ENCODE measurements around the gene PRKAR2B. TPM values are rescaled to one million over a fixed set of nuclear protein-coding genes. Genes with fewer than 3 reads are reported as not detected.
A peak's percentile ranks its signal among the peaks of the same experiment; 100 is the strongest.

The PRKAR2B gene
- polyA plus RNA-seq, 1 of the 3 experiments (the other 2 are of a cell fraction): 17.3 TPM

GRCh38 chr7:107167483-107168232 is 123.2 kb downstream of the PRKAR2B start:
- peaks cover 28% of the 10 kb centered on the region for H3K79me2 ChIP-seq (ENCODE audit: insufficient read depth)
- H3K4me1 ChIP-seq (ENCODE audit: control insufficient read depth in 1 of 2, insufficient read depth in 2 of 2, low read depth in 1 of 2, low read length in 1 of 2): peaks cover 2 to 13% of the 10 kb centered on the region in 2 experiments; a peak in 2 of 4 replicates
- peak overlapping the region; percentile 97 to 98 for H3K27ac ChIP-seq (ENCODE audit: low read depth in 2 of 2, low read length in 1 of 2)
- H3K4me2 ChIP-seq: peak overlapping the region; percentile 97
- no peaks in the 10 kb centered on the region for H3K27me3 ChIP-seq (ENCODE audit: insufficient read depth)
- DNase-seq: peak; percentile 52
- ChIA-PET POLR2A (interaction anchor here (0.6 to 3.2 kb wide), 6 partner anchors 20 to 1110 kb away, joined by 3 to 19 read pairs (median 4); partner anchors contain the start of genes CBLL1 and GPR22), CTCF (interaction anchor here (0.6 to 6.3 kb wide), 18 partner anchors 9 to 711 kb away, joined by 3 to 77 read pairs (median 4); partner anchors contain the start of gene CCDC71L)
- peak overlapping the region; percentile 90 for H3K9ac ChIP-seq
- peak overlapping the region; percentile 76 to 77 for H3K4me3 ChIP-seq (ENCODE audit: low read depth in 2 of 2, low read length in 1 of 2)
- no peaks in the 10 kb centered on the region for H3K9me2 ChIP-seq
- H3F3A ChIP-seq (replicated peaks; ENCODE audit: insufficient read depth): peaks cover 21% of the 10 kb centered on the region
- H3K36me3 ChIP-seq (replicated peaks in 1 of 2; ENCODE audit: control insufficient read depth in 1 of 2, insufficient read depth in 2 of 2, low read length in 1 of 2): peaks cover 0 to 8% of the 10 kb centered on the region in 2 experiments
- H2AFZ ChIP-seq (ENCODE audit: low read depth): peak overlapping the region; percentile 92
- H3K9me3 ChIP-seq: no peaks in the 10 kb centered on the region
- H4K20me1 ChIP-seq (ENCODE audit: insufficient read depth): peaks cover 27% of the 10 kb centered on the region
- WGBS (ENCODE audit: low lambda C conversion rate): under 1% methylated on average over 15 of the region's 15 CpGs
- TF ChIP-seq SMC3 (IDR thresholded peaks at IDR 0.05; ENCODE audit: low read depth, low read length): 0 out of 2 replicates have a peak, but pooled peaks have one; percentile 24
- no peak for TF ChIP-seq ELF1 (IDR thresholded peaks at IDR 0.05)
- TF ChIP-seq RCOR1 (IDR thresholded peaks at IDR 0.05; ENCODE audit: low read length): peak; percentile 2; the same call in 1 of the 2 replicates
- TF ChIP-seq RAD21 (IDR thresholded peaks at IDR 0.05; ENCODE audit: low read length): peak; percentile 60
- TF ChIP-seq RFX5 (IDR thresholded peaks at IDR 0.05; ENCODE audit: low read length): peak; percentile 37; the same call in 1 of the 2 replicates
- TF ChIP-seq TEAD4 (IDR thresholded peaks at IDR 0.05; ENCODE audit: borderline replicate concordance, insufficient read depth): no peak
- no peak for TF ChIP-seq MEF2A (IDR thresholded peaks at IDR 0.05; ENCODE audit: borderline replicate concordance, low read depth)
- no peak for TF ChIP-seq GABPA (IDR thresholded peaks at IDR 0.05; ENCODE audit: low read depth)
- TF ChIP-seq FOSL2 (IDR thresholded peaks at IDR 0.05; ENCODE audit: borderline replicate concordance, low read depth): peak; percentile 80
- peak; percentile 70 for TF ChIP-seq JUND (IDR thresholded peaks at IDR 0.05)
- peak; percentile 97 for TF ChIP-seq POLR2AphosphoS5 (IDR thresholded peaks at IDR 0.05; ENCODE audit: low read depth, low read length)
- TF ChIP-seq, protein P1, sequence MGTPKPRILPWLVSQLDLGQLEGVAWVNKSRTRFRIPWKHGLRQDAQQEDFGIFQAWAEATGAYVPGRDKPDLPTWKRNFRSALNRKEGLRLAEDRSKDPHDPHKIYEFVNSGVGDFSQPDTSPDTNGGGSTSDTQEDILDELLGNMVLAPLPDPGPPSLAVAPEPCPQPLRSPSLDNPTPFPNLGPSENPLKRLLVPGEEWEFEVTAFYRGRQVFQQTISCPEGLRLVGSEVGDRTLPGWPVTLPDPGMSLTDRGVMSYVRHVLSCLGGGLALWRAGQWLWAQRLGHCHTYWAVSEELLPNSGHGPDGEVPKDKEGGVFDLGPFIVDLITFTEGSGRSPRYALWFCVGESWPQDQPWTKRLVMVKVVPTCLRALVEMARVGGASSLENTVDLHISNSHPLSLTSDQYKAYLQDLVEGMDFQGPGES (IDR thresholded peaks at IDR 0.05; ENCODE audit: low read depth, low read length): no peak
- TF ChIP-seq, protein P2, sequence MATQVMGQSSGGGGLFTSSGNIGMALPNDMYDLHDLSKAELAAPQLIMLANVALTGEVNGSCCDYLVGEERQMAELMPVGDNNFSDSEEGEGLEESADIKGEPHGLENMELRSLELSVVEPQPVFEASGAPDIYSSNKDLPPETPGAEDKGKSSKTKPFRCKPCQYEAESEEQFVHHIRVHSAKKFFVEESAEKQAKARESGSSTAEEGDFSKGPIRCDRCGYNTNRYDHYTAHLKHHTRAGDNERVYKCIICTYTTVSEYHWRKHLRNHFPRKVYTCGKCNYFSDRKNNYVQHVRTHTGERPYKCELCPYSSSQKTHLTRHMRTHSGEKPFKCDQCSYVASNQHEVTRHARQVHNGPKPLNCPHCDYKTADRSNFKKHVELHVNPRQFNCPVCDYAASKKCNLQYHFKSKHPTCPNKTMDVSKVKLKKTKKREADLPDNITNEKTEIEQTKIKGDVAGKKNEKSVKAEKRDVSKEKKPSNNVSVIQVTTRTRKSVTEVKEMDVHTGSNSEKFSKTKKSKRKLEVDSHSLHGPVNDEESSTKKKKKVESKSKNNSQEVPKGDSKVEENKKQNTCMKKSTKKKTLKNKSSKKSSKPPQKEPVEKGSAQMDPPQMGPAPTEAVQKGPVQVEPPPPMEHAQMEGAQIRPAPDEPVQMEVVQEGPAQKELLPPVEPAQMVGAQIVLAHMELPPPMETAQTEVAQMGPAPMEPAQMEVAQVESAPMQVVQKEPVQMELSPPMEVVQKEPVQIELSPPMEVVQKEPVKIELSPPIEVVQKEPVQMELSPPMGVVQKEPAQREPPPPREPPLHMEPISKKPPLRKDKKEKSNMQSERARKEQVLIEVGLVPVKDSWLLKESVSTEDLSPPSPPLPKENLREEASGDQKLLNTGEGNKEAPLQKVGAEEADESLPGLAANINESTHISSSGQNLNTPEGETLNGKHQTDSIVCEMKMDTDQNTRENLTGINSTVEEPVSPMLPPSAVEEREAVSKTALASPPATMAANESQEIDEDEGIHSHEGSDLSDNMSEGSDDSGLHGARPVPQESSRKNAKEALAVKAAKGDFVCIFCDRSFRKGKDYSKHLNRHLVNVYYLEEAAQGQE (IDR thresholded peaks at IDR 0.05; ENCODE audit: low read depth, low read length): no peak
- TF ChIP-seq, protein P3, sequence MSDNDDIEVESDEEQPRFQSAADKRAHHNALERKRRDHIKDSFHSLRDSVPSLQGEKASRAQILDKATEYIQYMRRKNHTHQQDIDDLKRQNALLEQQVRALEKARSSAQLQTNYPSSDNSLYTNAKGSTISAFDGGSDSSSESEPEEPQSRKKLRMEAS (IDR thresholded peaks at IDR 0.05; ENCODE audit: low read depth): no peak
- no peak for TF ChIP-seq FOXM1 (IDR thresholded peaks at IDR 0.05; ENCODE audit: low read depth)
- TF ChIP-seq TCF12 (IDR thresholded peaks at IDR 0.05): no peak
- TF ChIP-seq CHD2 (IDR thresholded peaks at IDR 0.05; ENCODE audit: low read length, partially characterized antibody): peak; percentile 47
- TF ChIP-seq NFIC (IDR thresholded peaks at IDR 0.05; ENCODE audit: borderline replicate concordance): no peak
- 0 out of 2 replicates have a peak, but pooled peaks have one; percentile 1 for TF ChIP-seq GATA2 (CRISPR knock-in tag; IDR thresholded peaks at IDR 0.05)
- no peak for TF ChIP-seq EZH2phosphoT487 (IDR thresholded peaks at IDR 0.05; ENCODE audit: borderline replicate concordance, low read depth)
- no peak for TF ChIP-seq USF1 (IDR thresholded peaks at IDR 0.05; ENCODE audit: borderline replicate concordance, low read depth)
- peak; percentile 92 for TF ChIP-seq YY1 (IDR thresholded peaks at IDR 0.05; ENCODE audit: low read depth)
- TF ChIP-seq TAF1 (IDR thresholded peaks at IDR 0.05; ENCODE audit: borderline replicate concordance, low read depth, low read length): peak; percentile 83
- TF ChIP-seq, protein P4, sequence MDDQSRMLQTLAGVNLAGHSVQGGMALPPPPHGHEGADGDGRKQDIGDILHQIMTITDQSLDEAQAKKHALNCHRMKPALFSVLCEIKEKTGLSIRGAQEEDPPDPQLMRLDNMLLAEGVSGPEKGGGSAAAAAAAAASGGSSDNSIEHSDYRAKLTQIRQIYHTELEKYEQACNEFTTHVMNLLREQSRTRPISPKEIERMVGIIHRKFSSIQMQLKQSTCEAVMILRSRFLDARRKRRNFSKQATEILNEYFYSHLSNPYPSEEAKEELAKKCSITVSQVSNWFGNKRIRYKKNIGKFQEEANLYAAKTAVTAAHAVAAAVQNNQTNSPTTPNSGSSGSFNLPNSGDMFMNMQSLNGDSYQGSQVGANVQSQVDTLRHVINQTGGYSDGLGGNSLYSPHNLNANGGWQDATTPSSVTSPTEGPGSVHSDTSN (IDR thresholded peaks at IDR 0.05): no peak
- peak; percentile 64 for TF ChIP-seq CTCF (IDR thresholded peaks at IDR 0.05)

Measured in SK-N-SH (cell line).